ENCODE results near the gene SKAP2. TPM values are rescaled to one million over a fixed set of nuclear protein-coding genes. Genes with fewer than 3 reads are reported as not detected.

SKAP2 gene
- total RNA-seq, 1 experiment from 2014 or later: 9.6 TPM

DNA sequence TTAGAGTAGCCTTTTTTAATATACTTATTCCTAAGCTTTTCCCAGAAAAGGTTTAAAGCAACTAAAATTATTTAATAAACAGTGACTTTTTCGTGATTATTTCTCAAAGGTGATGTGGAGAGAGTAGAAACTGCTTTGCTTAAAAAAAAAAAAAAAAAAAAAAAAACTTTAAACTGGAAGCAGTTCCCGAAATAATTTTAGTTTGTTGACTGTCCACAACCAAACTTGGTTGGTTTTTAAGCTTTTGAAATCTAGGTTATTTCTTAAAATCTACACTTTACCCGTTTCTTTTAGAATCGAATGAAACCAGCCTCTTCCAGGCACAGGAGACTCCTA lies 7.3 kb downstream of the SKAP2 start:
- TF ChIP-seq EZH2phosphoT487 (IDR thresholded peaks at IDR 0.05; ENCODE audit: borderline replicate concordance, low read length) (no peak), EZH2 (IDR thresholded peaks at IDR 0.05; ENCODE audit: low read length, unreplicated experiment) (no peak)
- TF ChIP-seq, protein P1, sequence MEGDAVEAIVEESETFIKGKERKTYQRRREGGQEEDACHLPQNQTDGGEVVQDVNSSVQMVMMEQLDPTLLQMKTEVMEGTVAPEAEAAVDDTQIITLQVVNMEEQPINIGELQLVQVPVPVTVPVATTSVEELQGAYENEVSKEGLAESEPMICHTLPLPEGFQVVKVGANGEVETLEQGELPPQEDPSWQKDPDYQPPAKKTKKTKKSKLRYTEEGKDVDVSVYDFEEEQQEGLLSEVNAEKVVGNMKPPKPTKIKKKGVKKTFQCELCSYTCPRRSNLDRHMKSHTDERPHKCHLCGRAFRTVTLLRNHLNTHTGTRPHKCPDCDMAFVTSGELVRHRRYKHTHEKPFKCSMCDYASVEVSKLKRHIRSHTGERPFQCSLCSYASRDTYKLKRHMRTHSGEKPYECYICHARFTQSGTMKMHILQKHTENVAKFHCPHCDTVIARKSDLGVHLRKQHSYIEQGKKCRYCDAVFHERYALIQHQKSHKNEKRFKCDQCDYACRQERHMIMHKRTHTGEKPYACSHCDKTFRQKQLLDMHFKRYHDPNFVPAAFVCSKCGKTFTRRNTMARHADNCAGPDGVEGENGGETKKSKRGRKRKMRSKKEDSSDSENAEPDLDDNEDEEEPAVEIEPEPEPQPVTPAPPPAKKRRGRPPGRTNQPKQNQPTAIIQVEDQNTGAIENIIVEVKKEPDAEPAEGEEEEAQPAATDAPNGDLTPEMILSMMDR (conservative IDR thresholded peaks at IDR 0.05; ENCODE audit: low read depth, low read length): no peak
- H3K4me3 ChIP-seq (ENCODE audit: low read length): no peak overlapping the region
- no peaks in the 10 kb centered on the region for H3K9me2 ChIP-seq (replicated peaks; ENCODE audit: low read length)
- H4K20me1 ChIP-seq (ENCODE audit: low read length): no peaks in the 10 kb centered on the region
- H3K27me3 ChIP-seq (ENCODE audit: low read length): no peaks in the 10 kb centered on the region
- intact Hi-C loops (cut with micrococcal nuclease): no loop called here
- H2AFZ ChIP-seq (ENCODE audit: low read length): no peak overlapping the region
- no TSS peak for BruUV-seq (replicated peaks)
- H3K27ac ChIP-seq (ENCODE audit: low read length): no peak overlapping the region
- H3F3A ChIP-seq (ENCODE audit: low read length, unreplicated experiment): no peaks in the 10 kb centered on the region
- ChIA-PET POLR2A (ENCODE audit: unreplicated experiment) (interaction anchor here (0.7 kb wide), 1 partner anchor 309 kb away, joined by 4 read pairs; no protein-coding TSS in a partner anchor), CTCF (no interaction called here)
- no peak for ATAC-seq
- no peaks in the 10 kb centered on the region for H3K36me3 ChIP-seq (ENCODE audit: low read depth, low read length)
- H3K9ac ChIP-seq (ENCODE audit: low read length): no peak overlapping the region
- H3K79me2 ChIP-seq (ENCODE audit: low read length): peaks cover 47% of the 10 kb centered on the region
- peaks cover 13% of the 10 kb centered on the region for H3K4me1 ChIP-seq (ENCODE audit: insufficient read depth, low read length)
- H3K9me3 ChIP-seq (ENCODE audit: low read length): no peaks in the 10 kb centered on the region
- no peak for DNase-seq
- no peak overlapping the region for H3K4me2 ChIP-seq (ENCODE audit: low read length)

DNA sequence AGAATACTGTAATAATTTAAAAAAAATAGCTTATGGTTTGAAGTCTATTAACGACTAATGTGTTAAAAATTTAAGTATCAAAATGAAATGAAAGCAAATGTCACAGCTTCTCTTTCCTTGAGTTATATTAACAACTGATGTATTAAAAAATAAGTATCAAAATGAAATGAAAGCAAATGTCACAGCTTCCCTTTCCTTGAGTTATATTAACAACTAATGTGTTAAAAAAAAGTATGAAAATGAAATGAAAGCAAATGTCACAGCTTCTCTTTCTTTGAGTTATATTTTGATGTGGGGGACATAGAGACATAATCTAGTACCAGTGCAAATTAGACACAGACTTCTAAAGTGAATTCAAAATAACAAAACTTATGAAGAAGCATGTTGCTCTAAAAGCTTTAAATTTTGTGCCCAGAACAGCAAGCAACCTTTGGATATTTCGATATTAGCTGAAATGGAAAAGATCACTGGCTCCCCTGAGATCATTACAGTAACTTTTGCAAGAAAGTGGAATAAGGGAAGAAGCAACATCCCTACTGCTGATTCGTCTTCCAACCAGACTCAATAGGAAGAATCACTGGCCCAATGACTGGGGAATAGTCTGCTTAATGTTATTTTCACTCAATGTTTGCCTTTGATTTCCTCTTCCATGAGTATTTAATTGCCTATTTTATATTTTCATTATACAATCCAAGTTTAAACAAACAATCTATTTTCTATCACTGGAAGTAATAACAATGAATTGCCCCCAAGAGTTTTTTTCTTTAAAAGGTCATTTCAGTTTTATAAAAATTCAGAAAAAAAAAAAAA lies 8.0 kb downstream of the SKAP2 start:
- no peaks in the 10 kb centered on the region for H4K20me1 ChIP-seq (ENCODE audit: low read length)
- H3F3A ChIP-seq (ENCODE audit: low read length, unreplicated experiment): no peaks in the 10 kb centered on the region
- H3K9me3 ChIP-seq (ENCODE audit: low read length): no peaks in the 10 kb centered on the region
- H3K27ac ChIP-seq (ENCODE audit: low read length): no peak overlapping the region
- ChIA-PET POLR2A (ENCODE audit: unreplicated experiment) (no interaction called here), CTCF (interaction anchor here (1.0 kb wide), 1 partner anchor 303 kb away, joined by 6 read pairs; no protein-coding TSS in a partner anchor)
- H3K9me2 ChIP-seq (replicated peaks; ENCODE audit: low read length): no peaks in the 10 kb centered on the region
- intact Hi-C loops (cut with micrococcal nuclease): no loop called here
- no peak for ATAC-seq
- no peak overlapping the region for H3K9ac ChIP-seq (ENCODE audit: low read length)
- H3K79me2 ChIP-seq (ENCODE audit: low read length): peaks cover 39% of the 10 kb centered on the region
- H3K27me3 ChIP-seq (ENCODE audit: low read length): no peaks in the 10 kb centered on the region
- TF ChIP-seq EZH2 (IDR thresholded peaks at IDR 0.05; ENCODE audit: low read length, unreplicated experiment) (no peak), EZH2phosphoT487 (IDR thresholded peaks at IDR 0.05; ENCODE audit: borderline replicate concordance, low read length) (no peak)
- TF ChIP-seq, protein P1 (conservative IDR thresholded peaks at IDR 0.05; ENCODE audit: low read depth, low read length): no peak
- peaks cover 10% of the 10 kb centered on the region for H3K4me1 ChIP-seq (ENCODE audit: insufficient read depth, low read length)
- no TSS peak for BruUV-seq (replicated peaks)
- H3K4me3 ChIP-seq (ENCODE audit: low read length): no peak overlapping the region
- H3K36me3 ChIP-seq (ENCODE audit: low read depth, low read length): no peaks in the 10 kb centered on the region
- no peak for DNase-seq
- H3K4me2 ChIP-seq (ENCODE audit: low read length): no peak overlapping the region
- no peak overlapping the region; the same call in 1 of the 2 replicates for H2AFZ ChIP-seq (ENCODE audit: low read length)
